Activated CD4-positive, alpha-beta T cell treated with anti-CD3 and anti-CD28 coated beads for 1 hour (primary cell): Measurements from ENCODE around the gene MCM9.

Experiments used
- DNase-seq: peaks from one replicate; pipeline ENCODE4 v3.0.0-alpha.2; 2020

The MCM9 gene

DNA sequence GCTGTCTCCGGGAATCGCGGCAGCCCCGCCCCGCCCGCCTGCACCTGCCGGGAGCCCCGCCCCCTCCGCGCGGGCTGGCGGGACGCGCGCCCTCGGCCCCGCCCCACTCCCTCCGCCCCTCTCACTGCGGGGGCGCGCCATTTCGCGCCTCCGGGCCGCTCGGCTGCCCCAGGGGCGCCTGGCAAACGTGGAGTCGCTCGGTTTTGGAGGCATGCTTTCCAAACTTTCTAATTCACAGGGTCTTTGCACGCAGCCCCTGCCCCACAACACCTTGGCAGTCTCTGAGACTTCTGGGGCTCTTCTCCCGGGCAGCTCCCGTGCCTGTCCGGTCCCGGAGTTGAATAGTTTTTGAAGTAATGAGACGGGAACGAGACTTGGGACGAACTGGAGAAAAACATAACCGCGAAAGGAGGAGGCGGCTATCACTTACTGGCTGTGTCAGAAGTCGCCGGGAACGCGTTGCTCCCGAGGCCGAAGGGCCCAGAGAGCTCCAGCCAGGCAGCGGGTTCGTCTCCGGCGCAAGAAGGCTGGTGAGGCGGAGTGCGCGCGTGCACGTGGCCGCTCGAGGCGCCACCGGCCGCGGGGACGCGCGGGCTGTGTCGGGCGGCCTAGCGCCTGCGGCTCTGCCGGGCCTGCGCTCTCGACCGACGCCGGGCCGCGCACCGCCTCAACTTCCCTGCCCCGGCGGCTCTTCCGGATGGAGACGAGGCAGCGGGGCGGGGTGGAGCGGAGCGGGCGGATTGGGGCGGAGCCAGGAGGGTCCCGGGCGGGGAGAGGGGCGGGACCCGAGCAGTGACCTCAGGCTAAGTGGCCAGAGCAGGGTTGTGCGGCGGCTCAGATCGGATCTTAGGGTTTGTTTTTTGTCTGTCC, at the start of gene MCM9:
Gene MCM9, minus strand, starts transcription at position 699 of the 870 bp plus-strand sequence. CDS start 3,436 bp downstream, outside the sequence.
- peak; percentile 77 for DNase-seq

DNA sequence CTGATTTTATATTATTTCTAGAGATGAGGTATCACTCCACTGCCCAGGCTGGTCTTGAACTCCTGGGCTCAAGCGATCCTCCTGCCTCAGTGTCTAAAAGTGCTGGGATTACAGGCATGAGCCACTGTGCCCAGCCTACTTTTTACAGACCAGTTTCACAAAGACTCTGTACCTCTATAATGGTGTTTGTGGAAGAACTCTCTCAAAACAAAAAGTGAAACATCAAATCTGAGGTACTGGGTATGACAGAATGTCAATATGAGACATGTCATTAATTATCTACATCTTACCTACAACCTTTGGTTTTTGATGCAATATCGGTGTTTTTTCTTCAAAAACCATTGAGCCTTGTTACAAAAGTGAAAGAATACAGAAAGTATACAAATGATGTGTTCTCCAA, 49.4 kb upstream of the MCM9 start:
- no peak for DNase-seq

DNA sequence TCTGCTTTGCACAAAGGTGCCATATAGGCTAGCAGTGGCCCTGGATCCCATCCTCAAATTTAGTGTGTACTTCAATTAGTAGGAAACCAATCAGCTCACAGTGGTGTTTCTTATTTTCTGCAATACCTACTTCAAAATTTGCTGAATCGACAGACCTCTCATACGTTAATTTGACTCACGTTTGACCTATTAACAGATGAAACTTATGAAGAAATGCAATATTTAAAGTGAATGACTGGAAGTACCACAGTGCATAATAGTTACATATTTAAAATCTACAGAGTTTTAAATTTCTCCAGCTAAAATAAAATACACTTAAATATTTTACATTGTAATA, 47.6 kb upstream of the MCM9 start:
- no peak for DNase-seq

DNA sequence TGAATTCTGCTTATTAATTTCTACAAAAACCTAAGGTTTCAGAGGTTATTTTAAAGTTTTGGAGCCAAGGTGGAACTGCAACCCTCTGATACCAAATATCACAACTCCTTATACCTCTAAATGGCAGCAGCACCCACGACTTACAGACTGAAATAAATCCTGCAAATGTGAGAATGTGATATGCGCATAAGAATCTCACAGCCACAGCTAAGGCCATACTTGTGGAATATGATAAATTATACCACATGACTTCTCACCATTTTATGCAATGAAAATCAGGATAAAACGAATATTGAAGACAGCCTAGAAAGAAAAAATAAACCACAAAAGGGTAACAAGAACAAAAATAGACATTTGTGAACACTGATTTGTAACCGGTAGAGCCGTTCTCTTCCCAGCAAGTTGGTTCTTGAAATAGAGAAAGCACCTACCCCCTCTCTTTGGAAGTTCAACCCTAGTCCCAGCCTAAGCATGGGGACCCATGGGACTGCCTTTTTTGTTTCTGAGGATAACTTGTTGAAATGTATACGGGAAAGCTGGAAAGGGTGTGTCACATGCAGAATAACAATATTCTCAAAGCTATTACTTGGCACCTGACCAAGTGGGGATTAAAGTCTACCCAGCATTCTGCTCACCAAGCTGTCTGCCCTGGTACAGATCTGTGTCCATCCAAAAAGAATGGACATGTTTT, 47.1 kb upstream of the MCM9 start:
- DNase-seq = no peak

DNA sequence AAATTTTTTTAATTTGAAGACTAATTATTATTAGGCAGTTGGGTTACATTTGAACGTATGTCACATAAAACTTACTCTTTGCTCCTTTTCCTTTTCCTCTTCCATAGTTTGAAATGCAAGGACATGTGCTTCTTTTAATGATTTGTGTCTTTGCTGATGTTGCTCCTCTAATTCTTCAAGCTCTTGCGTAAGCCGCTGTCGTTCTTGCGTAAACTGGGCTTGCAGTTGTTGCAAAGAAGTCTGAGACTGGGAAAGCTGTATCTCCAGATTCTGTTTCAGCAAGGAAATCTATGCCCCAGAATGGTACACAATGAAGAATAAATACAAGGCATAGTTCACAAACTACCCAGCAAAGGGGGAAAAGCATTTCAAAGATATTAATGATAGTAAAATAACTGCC, 45.1 kb upstream of the MCM9 start:
- DNase-seq = no peak

DNA sequence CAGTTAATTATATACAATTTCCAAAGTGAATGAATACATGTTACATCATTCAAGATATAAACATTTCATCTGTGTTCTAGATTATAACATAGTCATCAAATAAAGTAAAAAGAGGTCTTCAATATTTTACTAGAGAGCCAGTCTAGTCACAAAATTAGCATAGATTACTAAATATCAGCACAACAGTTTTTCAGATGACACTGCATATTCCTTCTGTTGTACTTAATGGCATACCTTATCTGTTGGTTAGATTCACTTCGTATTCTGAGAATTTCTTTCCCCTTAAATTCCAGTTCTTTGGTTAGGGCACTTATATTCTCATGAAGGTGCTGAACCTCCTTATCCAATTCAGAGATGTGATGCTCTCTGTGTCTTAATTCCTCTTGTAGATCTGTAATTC, 39.8 kb upstream of the MCM9 start:
- DNase-seq = no peak

DNA sequence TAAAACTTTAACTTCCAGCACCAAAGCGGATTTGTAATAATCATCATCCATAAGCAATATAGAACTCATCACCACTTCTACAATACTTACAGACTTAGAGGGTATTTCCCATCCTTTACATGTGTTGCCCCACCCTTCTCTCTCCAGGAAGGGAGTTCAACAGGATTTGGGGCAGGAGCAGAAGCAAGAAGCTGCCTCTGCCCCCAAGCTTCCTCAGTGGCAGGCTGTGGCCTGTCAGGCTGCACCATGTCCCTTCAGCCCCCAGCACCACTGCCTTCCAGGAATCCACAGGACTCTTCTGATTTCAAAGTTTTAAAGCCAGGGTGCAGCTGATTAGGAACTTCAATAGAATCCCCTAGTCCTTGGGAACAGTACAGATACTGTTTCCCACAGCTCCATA, 36.7 kb upstream of the MCM9 start:
- DNase-seq = no peak

DNA sequence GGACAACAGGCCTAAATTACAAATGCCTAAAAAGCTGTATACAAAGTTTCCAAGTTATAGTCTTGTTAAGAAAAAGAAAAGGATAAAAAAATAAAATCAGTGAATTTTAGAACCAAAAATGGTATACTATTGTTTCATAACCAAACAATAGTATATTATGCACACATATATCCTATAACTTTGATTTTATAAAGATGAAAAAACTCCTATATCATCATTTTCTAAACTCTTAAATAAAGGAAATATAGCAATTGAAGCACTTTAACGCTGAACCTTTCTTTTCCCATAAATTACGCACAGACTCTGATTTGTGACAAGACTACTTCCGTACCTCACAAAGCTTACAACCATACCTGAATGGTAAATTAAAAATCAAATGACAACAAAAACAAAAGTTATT, 35.9 kb upstream of the MCM9 start:
- DNase-seq = no peak

DNA sequence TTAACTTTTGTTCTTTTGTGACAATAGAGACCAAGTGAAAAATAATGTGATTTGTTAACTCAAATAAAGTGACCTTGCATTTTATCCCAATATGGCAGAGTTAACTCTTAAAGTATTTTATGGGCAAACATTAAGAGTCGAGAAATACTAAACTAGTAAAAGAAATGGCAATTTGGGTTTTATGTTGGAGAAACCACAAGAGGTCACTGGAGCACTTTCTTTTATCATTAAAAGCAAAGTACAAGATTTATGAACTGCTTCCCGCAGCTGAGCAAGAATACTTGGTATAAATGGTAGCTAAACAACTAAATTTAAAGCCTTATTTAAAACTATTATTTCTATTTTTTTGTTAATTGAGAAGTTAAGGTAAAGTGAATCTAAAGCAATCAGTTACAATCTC, 33.5 kb upstream of the MCM9 start:
- no peak for DNase-seq

DNA sequence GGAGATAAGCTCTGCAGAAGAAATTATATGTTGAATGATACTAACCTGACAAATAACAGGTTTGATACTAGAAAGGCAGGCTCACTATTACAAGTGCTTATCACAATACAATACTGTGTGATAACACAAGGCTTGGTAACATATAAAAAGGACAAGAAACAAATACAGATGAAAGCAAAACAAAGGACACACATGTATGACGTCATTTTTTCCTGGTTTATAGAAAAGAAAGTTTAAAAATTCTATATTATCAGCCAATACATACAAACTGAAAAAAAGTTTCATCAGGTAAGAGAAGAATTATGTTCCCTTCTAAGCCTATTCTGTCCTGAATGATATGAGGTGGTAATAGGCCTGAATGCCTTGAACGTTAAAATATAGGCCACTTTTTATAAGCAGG, 32.3 kb upstream of the MCM9 start:
- no peak for DNase-seq

DNA sequence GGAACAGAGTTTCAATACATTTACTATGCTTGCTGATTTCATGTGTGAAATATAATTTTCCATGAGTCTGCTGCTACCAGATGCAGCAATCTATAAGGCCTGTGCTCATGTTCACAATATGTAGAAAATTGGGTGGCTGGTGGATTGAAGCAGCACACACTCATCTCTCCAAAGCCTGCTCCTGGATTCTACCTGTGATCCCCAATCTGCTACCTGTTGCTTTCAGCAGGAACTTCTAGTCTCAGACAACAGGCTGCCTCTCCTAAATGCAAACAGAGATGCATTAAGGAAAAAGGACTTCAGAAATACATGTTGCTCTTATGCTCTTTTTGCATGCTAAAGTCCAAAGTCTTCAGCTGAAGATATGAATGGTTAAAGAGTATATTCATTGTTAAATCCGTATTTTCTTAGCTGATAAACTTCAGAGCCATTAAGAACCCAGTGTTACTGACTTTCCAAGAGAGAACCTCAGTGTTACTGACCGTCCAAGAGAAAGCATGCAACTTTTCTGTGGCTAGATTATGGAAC, 30.9 kb upstream of the MCM9 start:
- DNase-seq = no peak

DNA sequence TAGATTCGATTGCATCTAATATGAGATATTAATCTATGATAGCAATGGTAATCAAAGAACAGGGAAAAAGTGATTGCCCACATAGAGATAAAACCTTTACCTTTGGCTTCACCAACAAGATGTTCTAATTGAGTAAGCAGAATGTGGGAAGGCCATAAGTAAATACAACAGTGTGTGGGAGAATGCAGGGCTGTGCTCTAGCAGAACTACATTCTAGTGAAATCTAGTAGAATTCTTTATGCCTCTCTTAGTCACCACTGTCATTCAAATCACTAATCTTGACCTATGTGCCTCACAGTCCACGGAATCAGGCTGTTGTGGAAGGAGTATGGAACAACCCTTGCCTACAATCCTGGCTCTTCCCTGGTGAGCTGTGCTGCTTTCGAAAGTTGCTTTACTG, 30.4 kb upstream of the MCM9 start:
- DNase-seq = no peak

DNA sequence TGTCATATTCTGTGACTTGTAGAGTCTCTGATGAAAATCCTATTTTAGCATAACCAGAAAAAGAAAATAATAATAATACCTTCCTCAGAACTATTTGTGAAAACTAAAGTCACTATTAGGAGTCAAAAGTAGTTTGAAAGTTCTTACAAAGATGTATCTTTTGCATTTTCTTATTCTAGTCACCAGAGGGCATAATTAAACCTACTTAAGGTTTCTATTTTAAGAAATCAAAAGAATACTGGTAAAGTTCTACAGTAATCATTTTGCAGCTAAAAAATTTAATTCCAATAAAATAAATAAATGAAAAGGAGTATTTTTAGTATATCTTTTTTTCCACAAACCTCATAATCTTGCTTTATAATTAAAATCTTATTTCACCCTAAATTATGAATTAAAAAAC, 28.0 kb upstream of the MCM9 start:
- DNase-seq = no peak

DNA sequence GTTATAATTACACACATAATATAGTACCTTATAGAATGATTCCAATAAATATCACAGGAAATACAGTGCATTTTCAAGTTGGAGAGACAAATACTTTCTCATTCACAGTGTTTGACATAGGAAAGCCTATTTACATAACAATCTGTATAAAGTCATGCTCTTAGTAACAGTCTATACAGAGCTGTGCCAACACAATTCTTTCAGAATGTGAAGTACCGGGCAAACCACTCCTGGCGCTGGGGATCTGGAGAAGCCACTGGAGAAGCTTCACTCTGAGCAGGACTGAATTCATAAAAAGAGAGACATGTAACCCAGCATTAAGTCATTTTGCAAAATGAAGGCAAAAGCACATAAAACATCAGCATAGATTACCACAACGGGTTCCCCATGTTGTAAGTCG, 24.9 kb upstream of the MCM9 start:
- no peak for DNase-seq

DNA sequence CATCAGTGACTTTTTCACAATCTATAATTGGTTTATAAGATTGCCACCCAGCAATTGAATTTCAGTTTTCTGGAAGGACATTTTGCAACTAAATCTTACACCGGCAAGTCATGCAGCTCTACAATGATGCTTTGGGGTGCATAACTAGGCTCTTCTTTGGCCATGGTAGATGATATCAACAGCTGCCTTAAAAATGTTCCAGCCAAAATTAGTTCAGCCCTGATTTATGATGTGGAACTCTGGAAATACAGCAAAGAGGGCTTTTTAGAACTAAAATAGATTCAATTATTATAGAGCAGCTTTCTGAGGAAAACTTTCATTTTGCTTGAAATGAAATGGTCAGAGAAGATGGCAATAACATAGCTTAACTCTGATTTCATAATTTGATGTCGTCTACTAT, 18.4 kb upstream of the MCM9 start:
- DNase-seq = no peak

DNA sequence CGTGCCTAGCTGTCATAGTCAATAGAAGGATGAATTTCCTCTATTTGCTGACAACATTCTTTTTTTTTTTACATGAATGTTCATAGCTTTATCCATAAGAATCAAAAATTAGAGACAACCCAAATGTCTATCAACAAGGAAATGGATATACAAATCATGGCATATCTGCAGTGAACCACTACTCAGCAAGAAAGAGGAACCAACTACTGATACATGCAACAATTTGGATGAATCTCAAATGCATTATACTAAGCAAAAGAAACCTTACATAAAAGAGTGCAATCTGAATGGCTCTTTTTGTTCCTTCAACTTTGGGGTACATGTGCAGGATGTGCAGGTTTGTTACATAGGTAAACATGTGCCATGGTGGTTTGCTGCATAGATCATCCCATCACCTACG, 17.7 kb upstream of the MCM9 start:
- no peak for DNase-seq

DNA sequence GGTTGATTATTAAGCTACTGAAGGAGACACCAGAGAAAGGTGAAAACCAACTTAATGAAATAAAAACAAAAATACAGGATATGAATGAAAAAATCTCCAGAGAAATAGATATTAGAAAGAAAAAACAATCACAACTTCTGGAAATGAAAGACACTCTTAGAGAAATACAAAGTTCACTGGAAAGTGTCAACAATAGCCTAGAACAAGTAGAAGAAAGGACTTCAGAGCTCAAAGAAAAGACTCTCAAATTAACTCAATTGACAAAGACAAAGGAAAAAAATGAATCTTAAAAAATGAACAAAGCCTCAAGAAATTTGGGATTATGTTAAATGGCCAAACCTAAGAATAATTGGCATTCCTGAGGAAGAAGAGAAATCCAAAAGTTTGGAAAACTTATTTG, 10.3 kb upstream of the MCM9 start:
- no peak for DNase-seq

DNA sequence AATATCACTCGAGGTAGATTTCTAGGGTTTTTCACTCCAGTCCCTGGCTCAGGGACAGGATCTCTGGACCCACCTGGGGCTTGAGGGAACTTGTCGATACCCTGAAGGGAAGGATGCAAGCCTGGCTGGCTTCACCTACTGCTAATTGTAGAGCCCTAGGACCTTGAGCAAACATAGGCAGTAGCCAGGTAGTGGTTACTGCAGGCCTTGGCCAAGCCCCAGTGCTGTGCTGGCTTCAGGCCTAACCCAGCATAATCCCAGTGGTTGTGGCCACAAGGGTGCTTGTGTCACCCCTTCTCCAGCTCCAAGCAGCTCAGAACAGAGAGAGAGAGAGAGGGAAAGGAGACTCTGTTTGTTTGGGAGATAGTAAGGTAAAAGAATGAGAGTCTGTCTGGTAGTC, 5.8 kb upstream of the MCM9 start:
- DNase-seq = no peak

DNA sequence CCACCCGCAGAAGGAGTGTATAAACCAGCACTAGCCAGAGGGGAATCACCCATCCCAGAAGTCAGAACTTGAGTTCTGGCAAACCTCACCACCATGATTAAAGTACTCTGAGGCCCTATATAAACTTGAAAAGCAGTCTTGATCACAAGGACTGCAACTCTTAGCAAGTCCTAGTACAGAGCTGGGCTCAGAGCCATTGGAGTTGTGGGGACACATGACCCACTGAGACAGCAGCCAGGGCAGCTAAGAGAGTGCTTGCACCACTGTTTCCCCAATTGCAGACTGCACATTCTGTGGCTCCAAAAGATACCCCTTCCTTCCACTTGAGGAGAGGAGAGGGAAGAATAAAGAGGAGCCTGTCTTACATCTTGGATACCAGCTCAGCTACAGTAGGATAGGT, 4.7 kb upstream of the MCM9 start:
- no peak for DNase-seq

DNA sequence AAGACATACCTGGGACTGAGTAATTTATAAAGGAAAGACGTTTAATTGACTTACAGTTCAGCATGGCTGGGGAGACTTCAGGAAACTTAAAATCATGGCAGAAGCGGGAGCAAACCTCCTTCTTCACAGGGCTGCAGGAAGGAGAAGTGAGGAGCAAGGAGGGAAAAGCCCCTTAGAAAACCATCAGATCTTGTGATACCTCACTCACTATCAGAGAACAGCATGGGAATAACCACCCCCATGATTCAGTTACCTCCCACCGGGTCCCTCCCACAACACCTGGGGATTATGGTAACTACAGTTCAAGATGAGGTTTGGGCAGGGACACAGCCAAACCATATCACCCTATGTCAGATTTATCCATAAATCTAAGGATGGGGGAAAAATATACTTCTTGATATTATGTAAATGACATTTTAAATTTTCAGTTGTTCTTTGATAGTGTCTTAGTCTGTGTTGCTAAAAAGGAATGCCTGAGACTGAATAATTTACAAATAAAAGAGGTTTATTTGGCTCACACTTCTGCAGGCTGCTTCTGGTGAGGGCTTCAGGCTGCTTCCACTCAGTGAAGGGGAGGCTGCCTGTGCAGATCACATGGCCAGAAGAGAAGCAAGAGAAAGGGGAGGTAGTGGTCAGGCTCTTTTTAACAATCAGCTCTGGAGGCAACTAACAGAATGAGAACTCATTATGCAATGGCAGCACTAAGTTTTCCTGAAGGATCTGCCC, 1.2 kb upstream of the MCM9 start:
- no peak for DNase-seq

DNA sequence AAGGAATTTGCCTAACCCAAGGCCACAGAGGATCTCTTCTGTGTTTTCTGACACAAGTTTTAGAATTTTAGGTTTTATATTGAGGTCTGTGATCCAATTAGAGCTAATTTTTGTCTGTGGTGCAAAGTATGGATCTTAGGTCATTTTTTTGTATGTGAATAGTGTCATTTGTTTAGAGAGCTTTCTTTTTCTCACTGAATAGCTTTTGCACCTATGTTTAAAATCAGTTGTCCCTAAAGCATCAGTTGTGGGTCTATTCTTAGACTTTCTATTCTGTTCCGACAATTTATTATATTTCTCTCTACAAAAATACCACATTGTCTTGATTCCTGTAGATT, 341 bp upstream of the MCM9 start:
- DNase-seq = no peak

DNA sequence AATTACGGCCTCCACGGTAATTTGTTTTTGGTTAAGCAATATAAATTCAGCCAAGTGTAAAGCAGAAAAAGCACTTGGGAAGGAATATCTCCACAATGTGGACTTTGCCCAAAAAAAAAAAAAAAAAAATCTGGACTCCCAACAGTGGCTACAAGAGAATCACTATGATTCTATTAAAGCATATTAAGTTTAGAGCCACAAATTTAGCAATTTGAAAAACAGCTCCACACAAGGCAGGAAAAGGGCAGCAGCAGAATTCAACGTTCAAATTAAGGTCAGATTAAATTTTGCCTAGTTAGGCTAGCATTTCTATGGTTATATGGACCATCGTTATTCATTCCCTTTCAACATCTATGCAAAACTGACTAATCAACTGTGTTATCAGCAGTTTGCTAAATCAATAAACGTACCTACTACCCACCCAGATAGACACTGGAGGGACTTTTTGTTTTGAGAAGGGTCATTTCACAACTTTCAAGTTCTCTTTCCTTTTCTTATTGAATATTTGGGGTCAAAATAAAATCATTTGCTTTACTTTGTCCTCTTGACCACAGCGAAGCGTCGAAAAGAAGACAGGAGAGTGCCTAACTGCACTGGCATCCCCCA, 1.0 kb downstream of the MCM9 start:
- DNase-seq = no peak

DNA sequence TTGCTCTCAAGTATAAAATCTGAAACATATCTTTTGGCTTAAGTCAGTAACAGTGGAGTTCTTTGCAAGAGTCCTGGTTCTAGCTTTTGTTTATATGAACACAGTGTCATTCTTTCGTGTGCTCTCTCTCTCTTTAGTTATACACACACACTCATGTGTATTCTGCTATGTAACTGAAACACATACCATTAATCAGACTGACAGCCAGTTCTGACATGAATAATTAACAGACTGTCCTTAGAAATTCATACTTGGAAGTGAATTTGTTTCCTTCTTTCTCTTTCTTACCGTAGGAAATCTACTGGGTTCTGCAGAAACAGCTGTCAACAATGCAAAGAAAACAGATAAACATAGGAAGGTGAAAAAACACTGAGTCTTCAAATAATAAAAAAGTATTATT, 2.5 kb downstream of the MCM9 start:
- no peak for DNase-seq

DNA sequence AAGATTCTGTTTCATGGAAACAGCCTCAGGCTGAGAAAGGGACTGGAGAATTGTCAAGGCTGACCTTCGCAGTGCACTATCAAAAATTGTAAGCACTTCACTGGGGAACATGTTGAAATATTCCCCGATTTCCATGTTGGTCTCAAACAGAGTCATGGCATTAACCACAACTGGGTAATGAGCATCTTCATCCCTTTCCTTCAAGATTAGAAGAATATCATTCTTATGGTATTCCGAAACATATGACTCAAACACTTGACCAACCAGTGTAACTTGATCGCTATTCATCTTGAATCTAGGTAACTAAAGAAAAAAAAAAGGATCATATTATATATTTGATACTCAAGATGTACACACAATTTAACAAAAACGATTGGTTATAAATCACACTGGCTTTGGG, 3.5 kb downstream of the MCM9 start:
- no peak for DNase-seq
